Effector CD8-positive, alpha-beta T cell (primary cell): ENCODE results near the gene WDR90.
A peak's percentile ranks its signal among the peaks of the same experiment; 100 is the strongest.

ENCODE experiments used
- DNase-seq: peaks from one replicate; lab custom pipeline; 2025; lab: John Stamatoyannopoulos, UW

Gene WDR90

GRCh38 chr16:708019-708418, 58.9 kb downstream of the WDR90 start:
- no peak for DNase-seq

- no peak for DNase-seq
Observed at GRCh38 chr16:708959-709358, 59.8 kb downstream of the WDR90 start.

- DNase-seq = no peak
Observed at GRCh38 chr16:709566-710499, 60.7 kb downstream of the WDR90 start.

GRCh38 chr16:710500-711075, 61.4 kb downstream of the WDR90 start:
- no peak for DNase-seq

- DNase-seq = no peak
Observed at GRCh38 chr16:711084-711483, 61.9 kb downstream of the WDR90 start.

- peak; percentile 63 for DNase-seq
Observed at GRCh38 chr16:711548-712320, 62.6 kb downstream of the WDR90 start.

- peak; percentile 21 for DNase-seq
Observed at GRCh38 chr16:712740-713250, 63.6 kb downstream of the WDR90 start.

- no peak for DNase-seq
Observed at GRCh38 chr16:714079-714478, 64.9 kb downstream of the WDR90 start.

- DNase-seq = peak; percentile 85
Observed at GRCh38 chr16:714558-715476, 65.7 kb downstream of the WDR90 start, which contains the start of gene METRN. Gene METRN, plus strand, starts transcription at chr16:715118. Its CDS starts 172 bp downstream, at chr16:715290.

- DNase-seq = no peak
Observed at GRCh38 chr16:715477-716199, 66.5 kb downstream of the WDR90 start.

- no peak for DNase-seq
Observed at GRCh38 chr16:716200-716568, 67.0 kb downstream of the WDR90 start.

GRCh38 chr16:716768-717325, 67.7 kb downstream of the WDR90 start:
- DNase-seq = no peak
